Neural cell (in vitro differentiated cells): ENCODE results near the gene FADD. TPM values are rescaled to one million over a fixed set of nuclear protein-coding genes. Genes with fewer than 3 reads are reported as not detected.

Experiments
- H2AFZ ChIP-seq: fragments of 200-600, 300-800 bp; sonication (generic), shearing (Covaris generic); 2 replicates; pipeline ENCODE4 v1.6.0; 2014; ENCODE audit warnings: low read depth, mild to moderate bottlenecking, antibody characterized with exemption, low read length, moderate library complexity
- H3F3A ChIP-seq: fragments of 200-600 bp; shearing (Covaris generic); 2 replicates; pipeline ENCODE4 v1.6.1; 2016; ENCODE audit warnings: mild to moderate bottlenecking, moderate library complexity, mixed read lengths, antibody characterized with exemption, low read length; ENCODE audit not compliant: insufficient read depth, poor library complexity, severe bottlenecking
- H3K27ac ChIP-seq: fragments of 200-600, 300-800 bp; sonication (generic), shearing (Covaris generic); 2 replicates; pipeline ENCODE4 v1.5.1; 2014; ENCODE audit warnings: mild to moderate bottlenecking, low read length, moderate library complexity
- H3K27me3 ChIP-seq: fragments of 300-800, 200-600 bp; sonication (generic), shearing (Covaris generic); 2 replicates; pipeline ENCODE4 v1.6.0; 2014; ENCODE audit warnings: mild to moderate bottlenecking, low read depth, low read length, moderate library complexity; ENCODE audit not compliant: insufficient read depth
- H3K36me3 ChIP-seq: fragments of 300-800, 200-600 bp; sonication (generic), shearing (Covaris generic); 2 replicates; pipeline ENCODE4 v1.5.1; 2014; ENCODE audit warnings: mild to moderate bottlenecking, antibody characterized with exemption, low read length, moderate library complexity; ENCODE audit not compliant: insufficient read depth
- H3K4me2 ChIP-seq: fragments of 300-800, 200-600 bp; sonication (generic), shearing (Covaris generic); 2 replicates; pipeline ENCODE4 v1.6.0; 2014; ENCODE audit warnings: mild to moderate bottlenecking, low read length
- H3K4me3 ChIP-seq: fragments of 300-800, 200-600 bp; sonication (generic), shearing (Covaris generic); 2 replicates; pipeline ENCODE4 v1.5.1; 2014; ENCODE audit warnings: mild to moderate bottlenecking, low read length, moderate library complexity
- H3K79me2 ChIP-seq: fragments of 200-600 bp; shearing (Covaris generic); replicated peaks from 2 replicates; pipeline ENCODE4 v1.6.0; 2014; ENCODE audit warnings: mild to moderate bottlenecking, low read length, moderate library complexity; ENCODE audit not compliant: insufficient read depth
- H3K9ac ChIP-seq: fragments of 300-800, 200-600 bp; sonication (generic), shearing (Covaris generic); 2 replicates; pipeline ENCODE4 v1.6.1; 2016; ENCODE audit warnings: mild to moderate bottlenecking, low read length, mixed read lengths
- H3K9me2 ChIP-seq: fragments of 200-600 bp; shearing (Covaris generic); 2 replicates; pipeline ENCODE4 v1.6.1; 2016; ENCODE audit warnings: mild to moderate bottlenecking, low read length, mixed read lengths; ENCODE audit not compliant: insufficient read depth
- H3K9me3 ChIP-seq: fragments of 200-600, 300-800 bp; sonication (generic), shearing (Covaris generic); 2 replicates; pipeline ENCODE4 v1.6.1; 2016; ENCODE audit warnings: mild to moderate bottlenecking, mixed run types, low read length, moderate library complexity, mixed read lengths
- H4K20me1 ChIP-seq: fragments of 200-600 bp; shearing (Covaris generic); 2 replicates; pipeline ENCODE4 v1.6.1; 2016; ENCODE audit warnings: mild to moderate bottlenecking, mixed run types; ENCODE audit not compliant: insufficient read depth
- EP300 ChIP-seq: fragments of 450-650 bp; conservative IDR thresholded peaks from 2 replicates; pipeline ENCODE4 v1.6.1; 2014; ENCODE audit warnings: antibody characterized with exemption, mild to moderate bottlenecking, moderate library complexity; ENCODE audit not compliant: poor library complexity, severe bottlenecking
- EZH2 ChIP-seq: fragments of 200-600, 300-800 bp; shearing (Covaris generic), sonication (generic); IDR thresholded peaks from 2 replicates; pipeline ENCODE4 v1.6.1; 2014; ENCODE audit warnings: antibody characterized with exemption, low read length, borderline replicate concordance, mild to moderate bottlenecking; ENCODE audit not compliant: insufficient read depth, poor library complexity, severe bottlenecking
- MXI1 ChIP-seq: fragments of 450-650 bp; conservative IDR thresholded peaks from 2 replicates; pipeline ENCODE4 v1.6.1; 2014; ENCODE audit warnings: antibody characterized with exemption, mild to moderate bottlenecking; ENCODE audit not compliant: poor library complexity, severe bottlenecking
- POLR2AphosphoS5 ChIP-seq: IDR thresholded peaks from 2 replicates; pipeline ENCODE4 v1.6.1; 2012
- RAD21 ChIP-seq: fragments of 450-650 bp; conservative IDR thresholded peaks from 2 replicates; pipeline ENCODE4 v1.6.1; 2014; ENCODE audit warnings: antibody characterized with exemption, mild to moderate bottlenecking, moderate library complexity
- SMC3 ChIP-seq: fragments of 450-650 bp; conservative IDR thresholded peaks from 2 replicates; pipeline ENCODE4 v1.6.1; 2014; ENCODE audit warnings: antibody characterized with exemption, mild to moderate bottlenecking, moderate library complexity; ENCODE audit not compliant: poor library complexity
- TAF1 ChIP-seq: IDR thresholded peaks from 2 replicates; pipeline ENCODE4 v1.6.1; 2012; ENCODE audit warnings: low read depth
- polyA plus RNA-seq: library from polyadenylated mRNA; depleted of rRNA; stranded (reverse); fragments of >200 nt; gene quantifications from 2 replicates; pipeline ENCODE4 v1.2.3, GENCODE V29; 2014
- TF ChIP-seq, protein P1 (sequence below): IDR thresholded peaks from 2 replicates; pipeline ENCODE4 v1.6.1; 2012; ENCODE audit warnings: borderline replicate concordance
- TF ChIP-seq, protein P2 (sequence below): fragments of 450-650 bp; IDR thresholded peaks from 2 replicates; pipeline ENCODE4 v1.5.1; 2014; ENCODE audit warnings: antibody characterized with exemption, mild to moderate bottlenecking, moderate library complexity; ENCODE audit not compliant: poor library complexity, severe bottlenecking

The FADD gene
- polyA plus RNA-seq, 1 donor from 2014 or later = 23.1 TPM

GRCh38 chr11:70246196-70246595 is 43.1 kb downstream of the FADD start:
- Histone ChIP-seq H3K36me3 (no peaks in the 10 kb centered on the region), H2AFZ (no peak overlapping the region), H3K79me2 (no peaks in the 10 kb centered on the region), H3K27ac (no peak overlapping the region), H3K9ac (no peak overlapping the region), H3F3A (no peaks in the 10 kb centered on the region), H4K20me1 (no peaks in the 10 kb centered on the region), H3K27me3 (no peaks in the 10 kb centered on the region), H3K4me2 (no peak overlapping the region), H3K9me2 (no peaks in the 10 kb centered on the region), H3K9me3 (no peaks in the 10 kb centered on the region), H3K4me3 (no peak overlapping the region)
- TF ChIP-seq TAF1 = no peak
- TF ChIP-seq MXI1 = no peak
- TF ChIP-seq, protein P1, sequence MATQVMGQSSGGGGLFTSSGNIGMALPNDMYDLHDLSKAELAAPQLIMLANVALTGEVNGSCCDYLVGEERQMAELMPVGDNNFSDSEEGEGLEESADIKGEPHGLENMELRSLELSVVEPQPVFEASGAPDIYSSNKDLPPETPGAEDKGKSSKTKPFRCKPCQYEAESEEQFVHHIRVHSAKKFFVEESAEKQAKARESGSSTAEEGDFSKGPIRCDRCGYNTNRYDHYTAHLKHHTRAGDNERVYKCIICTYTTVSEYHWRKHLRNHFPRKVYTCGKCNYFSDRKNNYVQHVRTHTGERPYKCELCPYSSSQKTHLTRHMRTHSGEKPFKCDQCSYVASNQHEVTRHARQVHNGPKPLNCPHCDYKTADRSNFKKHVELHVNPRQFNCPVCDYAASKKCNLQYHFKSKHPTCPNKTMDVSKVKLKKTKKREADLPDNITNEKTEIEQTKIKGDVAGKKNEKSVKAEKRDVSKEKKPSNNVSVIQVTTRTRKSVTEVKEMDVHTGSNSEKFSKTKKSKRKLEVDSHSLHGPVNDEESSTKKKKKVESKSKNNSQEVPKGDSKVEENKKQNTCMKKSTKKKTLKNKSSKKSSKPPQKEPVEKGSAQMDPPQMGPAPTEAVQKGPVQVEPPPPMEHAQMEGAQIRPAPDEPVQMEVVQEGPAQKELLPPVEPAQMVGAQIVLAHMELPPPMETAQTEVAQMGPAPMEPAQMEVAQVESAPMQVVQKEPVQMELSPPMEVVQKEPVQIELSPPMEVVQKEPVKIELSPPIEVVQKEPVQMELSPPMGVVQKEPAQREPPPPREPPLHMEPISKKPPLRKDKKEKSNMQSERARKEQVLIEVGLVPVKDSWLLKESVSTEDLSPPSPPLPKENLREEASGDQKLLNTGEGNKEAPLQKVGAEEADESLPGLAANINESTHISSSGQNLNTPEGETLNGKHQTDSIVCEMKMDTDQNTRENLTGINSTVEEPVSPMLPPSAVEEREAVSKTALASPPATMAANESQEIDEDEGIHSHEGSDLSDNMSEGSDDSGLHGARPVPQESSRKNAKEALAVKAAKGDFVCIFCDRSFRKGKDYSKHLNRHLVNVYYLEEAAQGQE = no peak
- TF ChIP-seq EP300 = no peak
- no peak for TF ChIP-seq POLR2AphosphoS5
- TF ChIP-seq RAD21 = no peak
- TF ChIP-seq EZH2 = no peak
- TF ChIP-seq SMC3 = no peak
- TF ChIP-seq, protein P2, sequence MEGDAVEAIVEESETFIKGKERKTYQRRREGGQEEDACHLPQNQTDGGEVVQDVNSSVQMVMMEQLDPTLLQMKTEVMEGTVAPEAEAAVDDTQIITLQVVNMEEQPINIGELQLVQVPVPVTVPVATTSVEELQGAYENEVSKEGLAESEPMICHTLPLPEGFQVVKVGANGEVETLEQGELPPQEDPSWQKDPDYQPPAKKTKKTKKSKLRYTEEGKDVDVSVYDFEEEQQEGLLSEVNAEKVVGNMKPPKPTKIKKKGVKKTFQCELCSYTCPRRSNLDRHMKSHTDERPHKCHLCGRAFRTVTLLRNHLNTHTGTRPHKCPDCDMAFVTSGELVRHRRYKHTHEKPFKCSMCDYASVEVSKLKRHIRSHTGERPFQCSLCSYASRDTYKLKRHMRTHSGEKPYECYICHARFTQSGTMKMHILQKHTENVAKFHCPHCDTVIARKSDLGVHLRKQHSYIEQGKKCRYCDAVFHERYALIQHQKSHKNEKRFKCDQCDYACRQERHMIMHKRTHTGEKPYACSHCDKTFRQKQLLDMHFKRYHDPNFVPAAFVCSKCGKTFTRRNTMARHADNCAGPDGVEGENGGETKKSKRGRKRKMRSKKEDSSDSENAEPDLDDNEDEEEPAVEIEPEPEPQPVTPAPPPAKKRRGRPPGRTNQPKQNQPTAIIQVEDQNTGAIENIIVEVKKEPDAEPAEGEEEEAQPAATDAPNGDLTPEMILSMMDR = no peak

- H3K79me2 ChIP-seq = no peaks in the 10 kb centered on the region
- H3K27ac ChIP-seq = no peak overlapping the region
- no peaks in the 10 kb centered on the region for H3K9me2 ChIP-seq
- H3F3A ChIP-seq = no peaks in the 10 kb centered on the region
- H3K36me3 ChIP-seq = no peaks in the 10 kb centered on the region
- no peaks in the 10 kb centered on the region for H4K20me1 ChIP-seq
- no peak overlapping the region for H3K4me3 ChIP-seq
- no peak overlapping the region for H3K9ac ChIP-seq
- no peaks in the 10 kb centered on the region for H3K9me3 ChIP-seq
- no peak overlapping the region for H2AFZ ChIP-seq
- H3K4me2 ChIP-seq = no peak overlapping the region
- no peak for TF ChIP-seq MXI1
- TF ChIP-seq TAF1 = no peak
- TF ChIP-seq RAD21 = no peak
- TF ChIP-seq, protein P2 = no peak
- no peak for TF ChIP-seq POLR2AphosphoS5
- TF ChIP-seq, protein P1 = no peak
- H3K27me3 ChIP-seq = no peaks in the 10 kb centered on the region
Observed at GRCh38 chr11:70247042-70247709, 44.1 kb downstream of the FADD start.
